NCI-H748 treated with DMSO at 0.1 percent for 48 hours (cell line): ENCODE results near the gene SIPA1L3.
A peak's percentile ranks its signal among the peaks of the same experiment; 100 is the strongest.

Experiments used
- DNase-seq: peaks from one replicate; lab custom pipeline; 2025; lab: John Stamatoyannopoulos, UW

The SIPA1L3 gene

GRCh38 chr19:38111898-38112297, 204.9 kb downstream of the SIPA1L3 start:
- no peak for DNase-seq

GRCh38 chr19:38114651-38115050, 207.6 kb downstream of the SIPA1L3 start:
- no peak for DNase-seq

GRCh38 chr19:38115271-38115802, 208.3 kb downstream of the SIPA1L3 start:
- no peak for DNase-seq

GRCh38 chr19:38118176-38118575, 211.2 kb downstream of the SIPA1L3 start:
- no peak for DNase-seq

- no peak for DNase-seq
Measured at GRCh38 chr19:38120471-38121025, 213.5 kb downstream of the SIPA1L3 start.

GRCh38 chr19:38122402-38123093, 215.5 kb downstream of the SIPA1L3 start:
- DNase-seq, result no peak

GRCh38 chr19:38125238-38125637, 218.2 kb downstream of the SIPA1L3 start:
- DNase-seq, result no peak

GRCh38 chr19:38130399-38130798, 223.4 kb downstream of the SIPA1L3 start:
- DNase-seq, result no peak

- DNase-seq, result no peak
Measured at GRCh38 chr19:38132781-38133180, 225.8 kb downstream of the SIPA1L3 start.

GRCh38 chr19:38133319-38133718, 226.3 kb downstream of the SIPA1L3 start:
- DNase-seq, result no peak

GRCh38 chr19:38134540-38135149, 227.6 kb downstream of the SIPA1L3 start:
- no peak for DNase-seq

- DNase-seq, result no peak
Measured at GRCh38 chr19:38135150-38135998, 228.4 kb downstream of the SIPA1L3 start.

- no peak for DNase-seq
Measured at GRCh38 chr19:38139122-38139521, 232.1 kb downstream of the SIPA1L3 start.

- DNase-seq, result no peak
Measured at GRCh38 chr19:38141108-38141507, 234.1 kb downstream of the SIPA1L3 start.

- DNase-seq, result peak; percentile 40
Measured at GRCh38 chr19:38142176-38143035, 235.4 kb downstream of the SIPA1L3 start.

GRCh38 chr19:38143847-38144246, 236.8 kb downstream of the SIPA1L3 start:
- no peak for DNase-seq

GRCh38 chr19:38144667-38145066, 237.7 kb downstream of the SIPA1L3 start:
- no peak for DNase-seq

- DNase-seq, result no peak
Measured at GRCh38 chr19:38145623-38146022, 238.6 kb downstream of the SIPA1L3 start.

- DNase-seq, result no peak
Measured at GRCh38 chr19:38148337-38148736, 241.3 kb downstream of the SIPA1L3 start.

GRCh38 chr19:38149661-38150061, 242.7 kb downstream of the SIPA1L3 start:
- DNase-seq, result no peak

GRCh38 chr19:38151242-38151641, 244.2 kb downstream of the SIPA1L3 start:
- no peak for DNase-seq
